ENCODE results near the gene FOSL2.
A peak's percentile ranks its signal among the peaks of the same experiment; 100 is the strongest.

FOSL2 gene

DNA sequence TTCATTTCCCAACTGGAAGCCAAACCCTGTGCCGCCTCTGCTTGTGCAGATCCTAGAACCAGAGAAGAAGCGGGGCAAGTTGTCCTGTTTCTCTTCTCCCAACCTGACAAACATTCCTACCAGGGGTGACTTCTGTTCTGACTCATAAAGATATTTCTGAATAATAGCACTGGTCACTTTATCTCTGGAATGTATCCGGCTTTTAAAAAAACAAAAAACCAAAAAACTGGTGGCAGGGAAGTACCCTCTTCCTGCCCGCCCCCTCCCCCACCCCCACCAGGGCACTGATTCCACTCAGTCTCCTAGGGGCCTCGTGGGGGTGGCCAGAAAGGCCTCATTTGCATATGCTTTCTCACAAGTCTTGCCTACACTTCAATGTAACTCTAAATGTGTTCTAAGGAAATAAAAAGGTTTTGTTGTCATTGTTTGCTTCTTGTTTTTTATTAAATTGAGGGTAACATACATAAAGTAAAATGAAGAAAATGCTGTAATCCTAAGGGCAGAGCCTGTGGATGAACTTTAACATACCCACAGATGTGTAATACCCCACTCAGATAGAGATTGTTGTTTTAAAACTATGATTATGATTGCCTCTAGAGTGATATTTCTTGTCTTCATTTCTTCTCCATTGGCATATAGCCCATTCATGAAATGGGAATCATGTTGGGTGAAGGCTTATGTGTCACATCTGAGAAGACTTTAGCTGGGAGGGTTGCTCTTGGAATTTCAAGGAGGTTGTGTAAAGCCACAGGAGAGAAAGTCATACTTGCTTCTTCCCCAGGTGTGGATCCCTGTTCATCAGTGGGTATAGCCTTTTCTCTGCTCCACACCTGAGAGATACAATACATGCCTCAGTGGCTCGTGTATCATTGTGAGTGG lies 5.3 kb upstream of the FOSL2 start:
- H3K4me3 ChIP-seq (ENCODE audit: low read depth, low read length), result no peak overlapping the region
- DNase-seq (ENCODE audit: low read depth), result no peak
- in situ Hi-C loops (cut with HindIII; ENCODE audit: low sequenced_read_pairs), result no loop called here
- TF ChIP-seq, protein P1, sequence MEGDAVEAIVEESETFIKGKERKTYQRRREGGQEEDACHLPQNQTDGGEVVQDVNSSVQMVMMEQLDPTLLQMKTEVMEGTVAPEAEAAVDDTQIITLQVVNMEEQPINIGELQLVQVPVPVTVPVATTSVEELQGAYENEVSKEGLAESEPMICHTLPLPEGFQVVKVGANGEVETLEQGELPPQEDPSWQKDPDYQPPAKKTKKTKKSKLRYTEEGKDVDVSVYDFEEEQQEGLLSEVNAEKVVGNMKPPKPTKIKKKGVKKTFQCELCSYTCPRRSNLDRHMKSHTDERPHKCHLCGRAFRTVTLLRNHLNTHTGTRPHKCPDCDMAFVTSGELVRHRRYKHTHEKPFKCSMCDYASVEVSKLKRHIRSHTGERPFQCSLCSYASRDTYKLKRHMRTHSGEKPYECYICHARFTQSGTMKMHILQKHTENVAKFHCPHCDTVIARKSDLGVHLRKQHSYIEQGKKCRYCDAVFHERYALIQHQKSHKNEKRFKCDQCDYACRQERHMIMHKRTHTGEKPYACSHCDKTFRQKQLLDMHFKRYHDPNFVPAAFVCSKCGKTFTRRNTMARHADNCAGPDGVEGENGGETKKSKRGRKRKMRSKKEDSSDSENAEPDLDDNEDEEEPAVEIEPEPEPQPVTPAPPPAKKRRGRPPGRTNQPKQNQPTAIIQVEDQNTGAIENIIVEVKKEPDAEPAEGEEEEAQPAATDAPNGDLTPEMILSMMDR (IDR thresholded peaks at IDR 0.05; ENCODE audit: low read depth, low read length, missing control alignments), result no peak

DNA sequence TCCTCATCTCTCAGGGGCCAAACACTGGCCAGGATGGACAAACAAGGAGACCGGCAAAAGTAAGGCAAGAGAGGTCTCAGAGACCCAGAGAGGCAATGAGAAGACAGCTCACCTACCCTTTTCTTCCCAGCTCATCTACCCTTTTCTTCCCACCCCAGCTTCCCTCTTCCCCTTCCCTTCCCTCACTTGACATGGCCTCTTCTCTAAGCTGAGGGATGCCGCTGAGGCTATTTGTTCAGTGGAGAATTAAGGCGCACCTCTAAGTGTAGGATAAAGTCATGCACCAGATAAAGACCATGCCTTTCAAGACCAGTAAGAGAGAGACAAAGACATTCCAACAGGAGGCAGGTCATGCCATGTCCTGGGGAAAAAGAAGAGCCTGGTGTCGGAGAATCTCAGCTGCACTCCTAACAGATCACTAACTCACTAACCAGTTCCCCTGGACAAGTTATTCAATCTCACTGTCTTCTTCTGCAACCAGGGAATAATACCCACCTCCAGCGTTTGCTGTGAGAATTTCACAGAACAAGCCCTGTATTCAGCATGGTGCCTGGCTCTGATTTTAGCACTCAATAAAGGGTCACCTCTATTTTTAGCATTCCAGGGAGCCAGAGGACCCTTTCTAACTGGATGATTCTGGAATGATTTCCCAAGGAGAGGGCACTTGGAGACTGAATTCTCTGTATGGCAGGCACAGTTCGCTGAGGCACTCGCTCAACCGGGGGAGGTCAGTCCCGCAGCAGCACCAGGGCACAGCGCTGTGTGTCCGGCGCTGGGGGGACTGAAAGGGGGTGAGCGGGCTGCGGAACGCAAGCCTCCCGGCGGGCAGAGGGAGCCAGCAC lies 3.0 kb upstream of the FOSL2 start:
- TF ChIP-seq, protein P1 (IDR thresholded peaks at IDR 0.05; ENCODE audit: low read depth, low read length, missing control alignments), result no peak
- no peak for DNase-seq (ENCODE audit: low read depth)
- peak overlapping the region; percentile 97 for H3K4me3 ChIP-seq (ENCODE audit: low read depth, low read length)
- in situ Hi-C loops (cut with HindIII; ENCODE audit: low sequenced_read_pairs), result no loop called here

DNA sequence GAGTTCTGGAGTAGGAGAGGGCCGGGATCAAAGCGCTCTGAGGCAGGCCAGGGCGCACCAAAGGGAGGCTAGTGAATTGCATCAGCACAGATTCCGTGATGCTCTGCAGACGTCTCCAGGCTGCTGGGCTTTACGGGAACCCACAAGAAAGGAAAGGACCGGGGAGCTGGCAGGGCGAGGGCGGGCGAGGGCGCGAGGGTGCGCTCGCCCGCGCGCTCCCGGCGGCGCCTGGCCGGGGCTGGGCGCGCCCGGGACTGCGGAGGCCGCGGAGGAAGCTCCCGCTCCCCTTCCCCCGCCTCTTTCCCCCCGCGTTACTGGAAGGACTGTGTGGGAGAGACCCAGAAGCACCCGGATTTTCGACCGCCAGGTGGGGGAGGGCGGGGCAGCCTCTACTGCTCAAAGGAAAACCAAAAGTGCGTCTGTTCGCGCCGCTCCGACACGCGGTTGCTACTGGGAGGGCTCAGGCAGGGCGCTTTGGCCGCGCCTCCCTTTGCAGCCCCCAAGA lies 2.4 kb upstream of the FOSL2 start:
- H3K4me3 ChIP-seq (ENCODE audit: low read depth, low read length), result peak overlapping the region; percentile 97
- in situ Hi-C loops (cut with HindIII; ENCODE audit: low sequenced_read_pairs), result no loop called here

DNA sequence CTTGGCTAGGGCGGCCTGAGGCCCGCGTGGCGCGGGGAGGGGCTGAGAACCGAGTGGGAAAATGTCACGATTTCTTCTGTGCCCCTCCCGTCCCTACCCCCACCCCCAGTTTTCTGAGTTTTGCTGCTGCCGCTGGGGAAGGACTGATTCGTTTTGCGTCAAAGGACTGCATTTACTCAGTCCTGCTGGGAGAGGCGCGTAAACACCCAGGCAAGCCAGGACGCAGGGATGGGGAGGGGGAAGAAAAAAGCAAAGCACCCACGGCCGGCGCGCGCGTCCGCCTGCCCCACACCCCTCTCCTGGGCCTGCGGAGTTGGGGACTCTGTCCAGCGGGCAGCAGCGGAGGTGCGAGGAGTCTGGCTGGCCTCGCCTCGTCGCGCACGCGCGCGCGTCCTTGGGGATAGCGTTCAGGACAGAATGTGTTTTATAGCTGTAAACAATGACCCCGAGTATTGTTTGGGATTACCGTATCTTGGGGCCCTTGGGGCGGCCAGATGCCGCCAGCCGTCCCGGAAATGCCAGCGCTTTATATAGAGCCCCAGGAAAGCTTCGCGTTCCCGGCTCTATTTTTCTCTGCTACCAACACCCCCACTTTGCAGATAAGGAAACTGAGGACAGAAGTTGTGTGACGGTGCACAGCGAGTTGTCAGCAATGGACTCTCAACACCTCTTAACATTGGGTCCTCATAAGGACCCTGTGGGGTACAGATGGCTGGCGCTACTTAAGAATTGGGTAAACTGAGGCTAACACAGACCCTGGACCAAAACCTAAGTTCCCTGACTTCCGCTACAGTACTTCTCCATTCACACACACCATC lies 1.7 kb upstream of the FOSL2 start:
- peak; percentile 80 for DNase-seq (ENCODE audit: low read depth)
- H3K4me3 ChIP-seq (ENCODE audit: low read depth, low read length), result peak overlapping the region; percentile 97
- TF ChIP-seq, protein P1 (IDR thresholded peaks at IDR 0.05; ENCODE audit: low read depth, low read length, missing control alignments), result no peak
- in situ Hi-C loops (cut with HindIII; ENCODE audit: low sequenced_read_pairs), result no loop called here

More for the DNA sequence above, 2.4 kb upstream of the FOSL2 start:
- no peak for DNase-seq (ENCODE audit: low read depth)
- TF ChIP-seq, protein P1 (IDR thresholded peaks at IDR 0.05; ENCODE audit: low read depth, low read length, missing control alignments), result no peak

DNA sequence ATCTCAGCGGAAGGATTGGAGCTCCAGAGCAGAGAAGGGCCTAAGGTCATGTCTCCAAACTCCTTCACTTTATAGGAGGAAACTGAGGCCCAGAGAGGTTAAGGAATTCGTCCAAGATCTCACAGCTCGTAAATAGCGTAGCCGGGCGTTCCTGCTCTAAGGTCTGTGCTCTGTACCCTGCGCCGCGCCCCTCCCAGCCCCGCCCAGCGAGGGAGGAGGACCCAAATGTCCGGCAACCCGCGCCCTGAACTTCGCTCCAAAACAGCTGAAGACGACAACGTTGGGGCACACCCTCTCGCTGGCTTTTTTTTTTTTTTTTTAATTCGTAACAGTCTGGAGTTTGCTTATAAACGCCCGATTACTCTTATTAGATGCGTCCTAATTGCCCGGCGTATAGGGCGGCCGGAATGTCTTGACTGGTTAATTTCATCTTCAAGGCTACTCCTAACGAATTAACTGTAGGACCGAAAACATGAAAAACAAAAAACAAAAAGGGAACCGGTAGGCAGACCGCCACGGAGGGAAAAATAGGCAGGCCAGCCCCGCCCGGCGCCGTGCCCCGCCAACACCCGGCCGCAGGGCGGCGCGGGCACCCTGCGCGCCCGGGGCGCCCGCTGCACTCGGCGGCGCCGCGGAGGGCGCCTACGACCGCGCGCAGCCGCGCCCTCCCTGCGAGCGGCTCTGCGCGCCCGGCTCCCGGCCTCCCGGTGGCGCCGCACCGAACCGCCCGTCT lies 928 bp upstream of the FOSL2 start:
- in situ Hi-C loops (cut with HindIII; ENCODE audit: low sequenced_read_pairs), result no loop called here
- peak; percentile 74 for DNase-seq (ENCODE audit: low read depth)

More for the DNA sequence above, 928 bp upstream of the FOSL2 start:
- peak overlapping the region; percentile 97 for H3K4me3 ChIP-seq (ENCODE audit: low read depth, low read length)
- TF ChIP-seq, protein P1 (IDR thresholded peaks at IDR 0.05; ENCODE audit: low read depth, low read length, missing control alignments), result no peak
